NB4 (cell line): Measurements from ENCODE around the gene CDH13.

Experiments used
- POLR2A ChIP-seq: IDR thresholded peaks from 2 replicates; pipeline ENCODE4 v1.6.1; 2011; ENCODE audit warnings: mild to moderate bottlenecking; ENCODE audit not compliant: insufficient read length; ENCODE audit errors: extremely low read depth
- TF ChIP-seq, protein P1 (sequence below): IDR thresholded peaks from one replicate; pipeline ENCODE4 v1.5.1; 2012; ENCODE audit warnings: low read depth, low read length

DNA sequence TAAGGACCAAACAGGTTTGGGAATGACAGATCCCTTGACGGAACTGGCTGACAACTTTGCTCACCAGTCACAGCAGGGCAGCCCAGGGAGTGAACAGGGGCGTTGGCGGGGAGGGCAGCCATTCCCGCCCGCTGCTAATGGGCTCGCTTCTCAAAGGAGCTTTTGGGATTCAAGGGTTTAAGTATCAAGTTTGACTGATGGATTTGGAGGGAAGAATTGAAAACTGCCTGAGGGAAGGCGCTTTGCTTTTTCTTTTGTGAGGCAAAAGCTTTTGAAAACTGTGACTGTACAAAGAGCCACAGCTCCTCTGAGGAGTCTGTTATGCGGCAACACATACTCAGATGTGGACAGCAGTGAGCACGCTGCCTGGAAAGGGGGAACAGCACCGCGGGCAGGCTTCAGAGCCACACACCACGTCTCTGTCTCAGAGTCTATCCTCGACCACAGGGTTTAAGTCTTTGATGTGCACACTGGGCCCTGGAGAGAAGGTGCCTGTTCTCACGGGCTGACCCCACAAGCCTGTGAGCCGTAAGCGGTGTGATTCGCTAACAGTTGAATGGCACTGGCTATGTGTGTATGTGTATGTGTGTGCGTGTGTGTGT, 1101.1 kb downstream of the CDH13 start:
- TF ChIP-seq, protein P1, sequence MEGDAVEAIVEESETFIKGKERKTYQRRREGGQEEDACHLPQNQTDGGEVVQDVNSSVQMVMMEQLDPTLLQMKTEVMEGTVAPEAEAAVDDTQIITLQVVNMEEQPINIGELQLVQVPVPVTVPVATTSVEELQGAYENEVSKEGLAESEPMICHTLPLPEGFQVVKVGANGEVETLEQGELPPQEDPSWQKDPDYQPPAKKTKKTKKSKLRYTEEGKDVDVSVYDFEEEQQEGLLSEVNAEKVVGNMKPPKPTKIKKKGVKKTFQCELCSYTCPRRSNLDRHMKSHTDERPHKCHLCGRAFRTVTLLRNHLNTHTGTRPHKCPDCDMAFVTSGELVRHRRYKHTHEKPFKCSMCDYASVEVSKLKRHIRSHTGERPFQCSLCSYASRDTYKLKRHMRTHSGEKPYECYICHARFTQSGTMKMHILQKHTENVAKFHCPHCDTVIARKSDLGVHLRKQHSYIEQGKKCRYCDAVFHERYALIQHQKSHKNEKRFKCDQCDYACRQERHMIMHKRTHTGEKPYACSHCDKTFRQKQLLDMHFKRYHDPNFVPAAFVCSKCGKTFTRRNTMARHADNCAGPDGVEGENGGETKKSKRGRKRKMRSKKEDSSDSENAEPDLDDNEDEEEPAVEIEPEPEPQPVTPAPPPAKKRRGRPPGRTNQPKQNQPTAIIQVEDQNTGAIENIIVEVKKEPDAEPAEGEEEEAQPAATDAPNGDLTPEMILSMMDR: no peak
- no peak for TF ChIP-seq POLR2A
